Suprapubic skin (tissue), 3 donors: ENCODE data around the gene NPAS2.

Experiments used
- EP300 ChIP-seq: sonication (generic); formaldehyde crosslinking; IDR thresholded peaks from one replicate; pipeline ENCODE4 v1.6.1; 2017; ENCODE audit warnings: antibody characterized with exemption
- TF ChIP-seq, protein P1 (sequence below), 2 donors: fragments of 200-600 bp in 1 of 2; fragments of 450-650 bp in 1 of 2; sonication (generic) in 1 of 2; IDR thresholded peaks; one replicate each; pipeline ENCODE4 v1.5.1; 2016 to 2019; ENCODE audit warnings: antibody characterized with exemption in 2 of 2, mild to moderate bottlenecking in 1 of 2, moderate library complexity in 1 of 2

DNA sequence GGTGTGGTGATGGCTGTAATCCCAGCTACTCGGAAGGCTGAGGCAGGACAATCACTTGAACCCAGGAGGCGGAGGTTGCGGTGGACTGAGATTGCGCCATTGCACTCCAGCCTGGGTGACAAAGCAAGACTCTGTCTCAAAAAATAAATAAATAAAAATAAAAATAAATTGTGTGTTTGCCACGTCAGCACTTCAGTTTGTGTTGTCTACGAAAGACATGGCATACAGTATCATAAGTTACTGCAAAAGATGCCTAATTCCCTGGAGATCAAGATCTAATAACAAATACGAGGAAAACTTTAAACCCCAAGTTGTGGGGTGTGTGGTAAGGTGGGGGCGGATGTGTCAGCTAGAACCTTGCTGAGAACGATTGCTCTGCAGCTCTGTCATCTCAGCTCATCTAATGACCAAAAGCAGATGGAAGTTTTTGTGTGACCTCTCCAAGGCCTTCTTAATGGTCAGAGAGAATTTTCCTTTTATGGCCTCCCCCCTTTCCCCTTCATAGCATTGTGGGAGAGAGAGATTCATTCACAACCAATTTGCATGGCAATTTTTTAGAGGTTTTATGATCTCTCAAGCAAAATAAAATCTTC lies 11.3 kb downstream of the NPAS2 start:
- TF ChIP-seq, protein P1, sequence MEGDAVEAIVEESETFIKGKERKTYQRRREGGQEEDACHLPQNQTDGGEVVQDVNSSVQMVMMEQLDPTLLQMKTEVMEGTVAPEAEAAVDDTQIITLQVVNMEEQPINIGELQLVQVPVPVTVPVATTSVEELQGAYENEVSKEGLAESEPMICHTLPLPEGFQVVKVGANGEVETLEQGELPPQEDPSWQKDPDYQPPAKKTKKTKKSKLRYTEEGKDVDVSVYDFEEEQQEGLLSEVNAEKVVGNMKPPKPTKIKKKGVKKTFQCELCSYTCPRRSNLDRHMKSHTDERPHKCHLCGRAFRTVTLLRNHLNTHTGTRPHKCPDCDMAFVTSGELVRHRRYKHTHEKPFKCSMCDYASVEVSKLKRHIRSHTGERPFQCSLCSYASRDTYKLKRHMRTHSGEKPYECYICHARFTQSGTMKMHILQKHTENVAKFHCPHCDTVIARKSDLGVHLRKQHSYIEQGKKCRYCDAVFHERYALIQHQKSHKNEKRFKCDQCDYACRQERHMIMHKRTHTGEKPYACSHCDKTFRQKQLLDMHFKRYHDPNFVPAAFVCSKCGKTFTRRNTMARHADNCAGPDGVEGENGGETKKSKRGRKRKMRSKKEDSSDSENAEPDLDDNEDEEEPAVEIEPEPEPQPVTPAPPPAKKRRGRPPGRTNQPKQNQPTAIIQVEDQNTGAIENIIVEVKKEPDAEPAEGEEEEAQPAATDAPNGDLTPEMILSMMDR (IDR thresholded peaks at IDR 0.05): no peak
- no peak for TF ChIP-seq EP300
